Measurements from ENCODE around the gene OSTF1.

The OSTF1 gene

DNA sequence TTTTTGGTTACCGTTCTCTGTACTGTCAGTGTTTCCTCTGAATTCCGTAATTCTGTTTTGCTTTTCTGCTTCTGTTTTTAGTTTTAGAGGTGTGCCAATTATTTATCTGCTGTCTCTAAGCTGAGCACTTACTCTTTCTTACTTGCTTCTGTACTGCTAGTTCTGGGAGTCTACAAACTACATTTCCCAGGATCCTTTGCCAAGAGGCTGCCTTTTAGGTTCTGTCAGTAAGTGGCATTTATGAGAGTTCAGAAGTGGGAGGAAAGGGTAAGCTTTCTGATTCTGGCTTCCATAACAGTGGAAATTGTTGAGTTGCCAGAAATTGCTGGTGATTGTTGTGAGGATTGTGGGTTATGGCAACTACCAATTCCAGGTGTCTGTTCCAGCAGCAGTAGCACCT lies 102.4 kb downstream of the OSTF1 start:
- DNase-seq (ENCODE audit: extremely low read depth, low read depth), result no peak
- no peak overlapping the region for H3K4me3 ChIP-seq (replicated peaks; ENCODE audit: low read depth, low read length)
- TF ChIP-seq, protein P1, sequence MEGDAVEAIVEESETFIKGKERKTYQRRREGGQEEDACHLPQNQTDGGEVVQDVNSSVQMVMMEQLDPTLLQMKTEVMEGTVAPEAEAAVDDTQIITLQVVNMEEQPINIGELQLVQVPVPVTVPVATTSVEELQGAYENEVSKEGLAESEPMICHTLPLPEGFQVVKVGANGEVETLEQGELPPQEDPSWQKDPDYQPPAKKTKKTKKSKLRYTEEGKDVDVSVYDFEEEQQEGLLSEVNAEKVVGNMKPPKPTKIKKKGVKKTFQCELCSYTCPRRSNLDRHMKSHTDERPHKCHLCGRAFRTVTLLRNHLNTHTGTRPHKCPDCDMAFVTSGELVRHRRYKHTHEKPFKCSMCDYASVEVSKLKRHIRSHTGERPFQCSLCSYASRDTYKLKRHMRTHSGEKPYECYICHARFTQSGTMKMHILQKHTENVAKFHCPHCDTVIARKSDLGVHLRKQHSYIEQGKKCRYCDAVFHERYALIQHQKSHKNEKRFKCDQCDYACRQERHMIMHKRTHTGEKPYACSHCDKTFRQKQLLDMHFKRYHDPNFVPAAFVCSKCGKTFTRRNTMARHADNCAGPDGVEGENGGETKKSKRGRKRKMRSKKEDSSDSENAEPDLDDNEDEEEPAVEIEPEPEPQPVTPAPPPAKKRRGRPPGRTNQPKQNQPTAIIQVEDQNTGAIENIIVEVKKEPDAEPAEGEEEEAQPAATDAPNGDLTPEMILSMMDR (IDR thresholded peaks at IDR 0.05; ENCODE audit: low read depth, low read length, missing control alignments), result no peak

Measured in HFF-Myc (cell line).